ENCODE measurements around the gene TBC1D2.
"Not testable (repeated sequence)": the region's sequence is repeated elsewhere in the genome, so short reads cannot be mapped to it uniquely, and the experiment has no call there.

The TBC1D2 gene

DNA sequence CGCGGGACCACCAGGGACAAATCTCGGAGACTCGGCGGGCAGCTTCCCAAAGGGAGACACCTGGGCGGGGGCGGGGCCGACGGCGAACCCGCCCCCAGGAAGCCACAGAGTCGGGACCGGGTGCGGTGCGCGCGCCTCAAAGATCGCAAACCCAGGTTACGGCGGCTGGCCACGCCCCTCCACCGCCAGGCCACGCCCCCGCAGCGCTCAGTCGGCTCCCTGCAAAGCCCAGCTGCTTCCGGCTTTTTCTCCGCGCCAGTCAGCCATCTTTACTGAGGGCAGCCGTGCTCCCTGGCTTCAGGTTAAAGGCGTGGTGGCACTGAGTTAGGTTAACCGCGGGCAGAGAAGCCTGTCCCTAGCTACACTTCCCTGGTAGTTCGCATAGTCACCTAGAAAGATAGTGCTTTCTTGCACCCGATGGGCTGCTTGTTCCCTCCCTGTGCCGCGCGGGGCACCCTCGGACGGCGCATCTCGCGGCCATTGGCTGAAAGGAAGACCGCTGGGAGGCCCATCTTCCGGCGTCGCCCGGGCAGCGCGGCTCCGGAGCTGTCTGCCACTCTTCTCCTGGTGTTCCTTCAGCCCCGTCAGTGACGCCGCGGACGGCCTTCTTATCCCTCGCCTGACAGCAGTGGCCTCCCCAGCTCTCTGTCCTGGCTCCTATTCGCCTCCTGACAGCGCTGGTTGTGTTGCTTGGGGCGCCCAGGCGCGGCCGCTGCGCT lies at the start of gene TBC1D2:
Gene TBC1D2, minus strand, starts transcription at position 72 of the 719 bp plus-strand sequence. CDS start 108 bp downstream, outside the sequence.
- no peaks in the 10 kb centered on the region for H3K9me3 Mint-ChIP-seq
- peaks cover 23% of the 10 kb centered on the region for H3K4me1 Mint-ChIP-seq
- peaks cover 17% of the 10 kb centered on the region for H3K36me3 Mint-ChIP-seq
- DNase-seq (ENCODE audit: low spot score in 2 of 2) (peak; percentile 96 to 99), ATAC-seq (peak; percentile 89)
- peak within 1 kb of the TSS; percentile 86 for H3K4me3 Mint-ChIP-seq
- peak within 1 kb of the TSS; percentile 97 for H3K27ac Mint-ChIP-seq

DNA sequence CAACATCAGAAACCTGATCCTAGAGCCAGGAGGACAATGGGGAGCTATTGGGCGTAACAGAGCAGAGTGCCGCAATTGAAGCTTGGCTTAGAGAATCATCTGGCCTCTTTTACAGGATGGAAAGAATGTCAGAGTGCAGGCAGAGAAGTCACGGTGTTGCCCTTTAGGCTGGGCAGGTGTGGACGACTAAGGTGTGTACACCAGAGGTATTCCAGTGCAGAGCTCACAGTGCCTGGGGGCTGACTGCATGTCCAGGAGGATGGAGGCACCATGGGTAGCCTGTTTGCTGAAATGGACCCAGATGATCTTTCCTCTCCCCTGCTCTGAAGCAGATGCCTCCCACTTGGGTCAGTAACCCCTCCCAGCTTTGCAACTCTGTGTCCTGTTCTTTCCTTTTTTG lies 48.9 kb upstream of the TBC1D2 start:
- no peak overlapping the region for H3K27ac Mint-ChIP-seq
- no peaks in the 10 kb centered on the region for H3K9me3 Mint-ChIP-seq
- H3K36me3 Mint-ChIP-seq, result no peaks in the 10 kb centered on the region
- no peak for DNase-seq (ENCODE audit: low spot score in 2 of 2)
- ATAC-seq, result no peak
- H3K4me3 Mint-ChIP-seq, result no peak overlapping the region
- no peaks in the 10 kb centered on the region for H3K4me1 Mint-ChIP-seq

GRCh38 chr9:98303633-98304125 lies 48.2 kb upstream of the TBC1D2 start:
- no peaks in the 10 kb centered on the region for H3K4me1 Mint-ChIP-seq
- ATAC-seq, result no peak
- H3K27ac Mint-ChIP-seq, result no peak overlapping the region
- no peak overlapping the region for H3K4me3 Mint-ChIP-seq
- DNase-seq (ENCODE audit: low spot score in 2 of 2), result no peak
- no peaks in the 10 kb centered on the region for H3K36me3 Mint-ChIP-seq
- H3K9me3 Mint-ChIP-seq, result no peaks in the 10 kb centered on the region

DNA sequence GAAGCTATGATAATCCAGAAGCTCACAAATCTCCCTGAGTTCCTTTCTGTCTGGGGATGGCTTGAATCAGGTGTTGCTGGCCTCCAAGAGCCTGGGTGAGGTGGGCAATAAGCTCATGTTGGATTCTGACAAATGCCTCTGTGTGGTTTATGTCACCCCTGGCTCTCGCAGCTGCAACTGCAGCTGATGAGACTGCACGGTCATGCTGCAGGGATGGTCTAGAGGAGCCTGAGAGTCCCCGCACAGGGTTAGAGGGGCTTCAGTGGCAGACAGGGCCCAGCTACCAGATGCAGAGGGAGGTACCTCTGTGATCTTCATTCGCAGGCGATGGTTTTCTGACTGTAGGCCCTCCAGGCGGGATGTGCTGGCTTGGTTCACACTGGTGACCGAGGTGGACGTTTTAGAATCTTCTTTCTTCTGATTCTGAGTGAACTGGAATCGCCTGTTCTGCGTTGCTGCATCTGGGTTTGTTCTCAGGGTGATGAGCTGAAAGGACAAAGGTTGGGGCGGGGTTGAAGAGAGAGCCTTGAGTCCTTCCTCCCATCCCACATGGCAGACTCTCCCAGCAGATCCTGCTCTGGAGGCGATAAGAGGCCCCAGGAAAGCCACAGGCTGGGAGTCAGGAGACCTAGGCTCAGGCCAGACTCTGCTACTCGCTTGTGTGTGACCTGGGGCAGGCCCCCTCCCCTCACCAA lies 47.6 kb upstream of the TBC1D2 start:
- no peaks in the 10 kb centered on the region for H3K4me1 Mint-ChIP-seq
- ATAC-seq, result no peak

GRCh38 chr9:98302150-98302549 lies 46.7 kb upstream of the TBC1D2 start:
- ATAC-seq, result no peak
- Mint-ChIP-seq H3K4me1 (no peaks in the 10 kb centered on the region), H3K27ac (no peak overlapping the region)

More for the DNA sequence above, 47.6 kb upstream of the TBC1D2 start:
- H3K4me3 Mint-ChIP-seq, result no peak overlapping the region
- no peak for DNase-seq (ENCODE audit: low spot score in 2 of 2)
- no peaks in the 10 kb centered on the region for H3K36me3 Mint-ChIP-seq
- no peaks in the 10 kb centered on the region for H3K9me3 Mint-ChIP-seq
- no peak overlapping the region for H3K27ac Mint-ChIP-seq

DNA sequence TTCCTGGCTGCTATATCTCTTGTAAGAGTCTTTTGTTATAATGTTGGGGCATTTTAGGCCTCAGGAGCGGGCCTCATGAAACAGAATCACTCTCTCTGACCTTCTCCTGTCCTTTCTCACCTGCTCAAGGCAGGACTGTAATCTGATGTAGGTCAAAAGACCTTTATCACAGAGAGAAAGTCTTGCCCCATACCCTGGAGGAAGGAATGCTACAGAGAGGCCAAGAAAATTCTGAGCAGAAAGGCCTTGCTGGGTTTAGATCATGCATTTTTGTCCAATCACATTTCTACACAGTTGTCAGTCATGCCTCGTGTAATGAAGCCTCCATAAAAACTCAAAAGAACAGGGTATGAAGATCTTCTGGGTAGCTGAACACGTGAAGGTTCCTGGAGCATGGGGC lies 45.2 kb upstream of the TBC1D2 start:
- ATAC-seq, result no peak
- Mint-ChIP-seq H3K4me1 (no peaks in the 10 kb centered on the region), H3K27ac (no peak overlapping the region)

More at GRCh38 chr9:98302150-98302549, 46.7 kb upstream of the TBC1D2 start:
- Mint-ChIP-seq H3K4me3 (no peak overlapping the region), H3K9me3 (no peaks in the 10 kb centered on the region), H3K36me3 (no peaks in the 10 kb centered on the region)
- no peak for DNase-seq (ENCODE audit: low spot score in 2 of 2)

GRCh38 chr9:98298476-98298875 lies 43.0 kb upstream of the TBC1D2 start:
- ATAC-seq, result no peak
- Mint-ChIP-seq H3K27ac (no peak overlapping the region), H3K4me1 (no peaks in the 10 kb centered on the region), H3K36me3 (no peaks in the 10 kb centered on the region), H3K9me3 (no peaks in the 10 kb centered on the region), H3K4me3 (no peak overlapping the region)
- DNase-seq (ENCODE audit: low spot score in 2 of 2), result no peak

More for the DNA sequence above, 45.2 kb upstream of the TBC1D2 start:
- Mint-ChIP-seq H3K36me3 (no peaks in the 10 kb centered on the region), H3K4me3 (no peak overlapping the region), H3K9me3 (no peaks in the 10 kb centered on the region)
- no peak for DNase-seq (ENCODE audit: low spot score in 2 of 2)

DNA sequence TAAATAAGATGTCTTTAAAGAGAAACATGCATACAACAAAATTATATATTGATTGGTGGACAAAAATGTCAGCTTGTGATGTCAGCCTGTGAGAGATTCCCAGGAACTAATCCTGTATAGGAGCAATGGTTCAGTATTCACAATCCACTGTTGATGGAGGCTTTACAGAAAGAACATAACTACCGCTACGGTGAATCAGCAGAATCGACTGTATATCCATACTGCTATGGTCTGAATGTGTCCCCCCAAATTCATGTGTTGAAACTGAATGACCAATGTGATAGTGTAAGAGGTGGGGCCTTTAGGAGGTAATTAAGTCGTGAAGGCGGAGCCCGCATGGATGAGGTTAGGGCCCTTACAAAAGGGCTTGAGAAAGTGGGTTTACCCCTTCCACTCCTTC lies 40.4 kb upstream of the TBC1D2 start:
- DNase-seq (ENCODE audit: low spot score in 2 of 2) (no peak), ATAC-seq (no peak)
- H3K4me1 Mint-ChIP-seq, result no peaks in the 10 kb centered on the region
- H3K4me3 Mint-ChIP-seq, result no peak overlapping the region
- no peaks in the 10 kb centered on the region for H3K36me3 Mint-ChIP-seq
- H3K9me3 Mint-ChIP-seq, result no peaks in the 10 kb centered on the region
- H3K27ac Mint-ChIP-seq, result no peak overlapping the region

DNA sequence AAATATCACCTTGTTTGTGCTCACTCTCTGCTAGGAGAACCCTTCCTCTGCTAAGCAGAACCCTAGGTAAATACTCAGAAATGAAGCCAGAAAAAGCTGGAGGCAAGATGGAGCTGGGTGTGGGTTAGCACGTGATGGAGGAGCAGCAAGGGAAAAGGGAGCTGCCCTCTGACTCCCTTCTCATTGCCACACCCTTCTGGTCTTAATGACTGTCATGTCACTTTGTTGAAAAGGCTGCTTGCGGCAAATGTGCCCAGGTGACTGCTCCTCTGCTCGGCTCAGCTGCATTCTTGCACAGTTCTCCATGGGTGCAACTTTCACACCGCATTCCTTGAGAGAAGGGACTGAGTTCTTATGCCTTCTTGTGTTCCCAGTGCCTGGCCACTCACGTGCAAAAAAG lies 36.4 kb upstream of the TBC1D2 start:
- DNase-seq (ENCODE audit: low spot score in 2 of 2), result no peak
- Mint-ChIP-seq H3K9me3 (no peaks in the 10 kb centered on the region), H3K4me3 (no peak overlapping the region), H3K27ac (no peak overlapping the region), H3K4me1 (no peaks in the 10 kb centered on the region), H3K36me3 (no peaks in the 10 kb centered on the region)
- no peak for ATAC-seq

- Mint-ChIP-seq H3K4me3 (no peak overlapping the region), H3K36me3 (no peaks in the 10 kb centered on the region), H3K9me3 (no peaks in the 10 kb centered on the region), H3K27ac (no peak overlapping the region), H3K4me1 (no peaks in the 10 kb centered on the region)
- DNase-seq (ENCODE audit: low spot score in 2 of 2), result no peak
- no peak for ATAC-seq
Measured at GRCh38 chr9:98290411-98290810, 35.0 kb upstream of the TBC1D2 start.

DNA sequence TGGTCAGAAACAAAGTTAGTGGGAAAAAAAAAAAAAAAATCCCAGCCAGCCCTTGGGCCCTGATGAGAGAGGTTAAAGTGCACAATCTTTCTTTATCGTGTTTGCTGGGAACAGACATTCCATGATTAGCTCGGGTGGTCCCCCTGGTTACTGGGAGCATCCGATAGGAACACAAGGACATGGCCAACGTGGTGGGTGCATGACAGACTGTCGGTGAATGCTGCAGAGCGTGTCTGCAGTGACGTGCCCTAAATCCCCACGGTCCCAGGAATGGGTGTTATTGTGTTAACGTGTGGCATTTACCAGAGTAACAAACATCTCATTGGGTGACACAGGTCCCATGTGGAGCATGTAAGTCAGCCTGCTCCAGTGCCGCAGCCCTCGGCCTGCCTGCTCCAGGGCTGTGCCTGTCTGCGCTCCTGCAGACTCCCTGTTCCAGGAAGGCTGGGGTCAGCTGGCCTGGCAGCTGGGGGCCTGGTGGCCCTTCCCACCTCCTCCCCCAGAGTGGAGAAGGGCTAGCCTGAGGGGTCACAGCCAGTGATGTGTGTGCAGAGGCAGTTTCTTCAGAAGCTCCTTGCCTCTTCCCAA lies 34.3 kb upstream of the TBC1D2 start:
- ATAC-seq, result no peak
- Mint-ChIP-seq H3K4me1 (no peaks in the 10 kb centered on the region), H3K36me3 (no peaks in the 10 kb centered on the region)

DNA sequence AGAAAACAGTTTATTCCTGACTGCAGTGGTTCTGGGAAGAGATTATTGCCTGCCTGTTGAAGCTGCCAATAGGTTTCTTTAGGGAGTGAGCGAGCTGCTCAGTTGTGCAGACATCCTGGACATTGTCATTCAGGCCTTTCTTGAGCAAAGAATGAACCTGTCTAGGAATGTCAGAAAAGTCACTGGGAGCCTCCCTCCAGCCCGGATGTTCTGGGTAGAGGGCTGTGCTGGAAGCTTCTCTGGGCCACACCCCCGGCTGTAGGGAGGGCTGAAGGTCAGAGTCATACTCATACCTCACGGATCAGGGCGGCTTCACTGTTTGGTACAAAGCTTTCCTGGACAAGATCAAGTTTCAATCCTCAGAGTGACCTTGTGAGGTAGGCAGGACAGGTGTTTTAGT lies 33.4 kb upstream of the TBC1D2 start:
- no peak overlapping the region for H3K4me3 Mint-ChIP-seq
- no peaks in the 10 kb centered on the region for H3K4me1 Mint-ChIP-seq
- H3K9me3 Mint-ChIP-seq, result no peaks in the 10 kb centered on the region
- DNase-seq (ENCODE audit: low spot score in 2 of 2) (no peak), ATAC-seq (no peak)
- no peak overlapping the region for H3K27ac Mint-ChIP-seq
- no peaks in the 10 kb centered on the region for H3K36me3 Mint-ChIP-seq

More for the DNA sequence above, 34.3 kb upstream of the TBC1D2 start:
- DNase-seq (ENCODE audit: low spot score in 2 of 2), result no peak
- no peak overlapping the region for H3K4me3 Mint-ChIP-seq
- no peak overlapping the region for H3K27ac Mint-ChIP-seq
- no peaks in the 10 kb centered on the region for H3K9me3 Mint-ChIP-seq

GRCh38 chr9:98287384-98287783 lies 31.9 kb upstream of the TBC1D2 start:
- Mint-ChIP-seq H3K9me3 (no peaks in the 10 kb centered on the region), H3K36me3 (no peaks in the 10 kb centered on the region), H3K27ac (no peak overlapping the region), H3K4me3 (no peak overlapping the region), H3K4me1 (no peaks in the 10 kb centered on the region)
- DNase-seq (ENCODE audit: low spot score in 2 of 2), result no peak
- ATAC-seq, result no peak

DNA sequence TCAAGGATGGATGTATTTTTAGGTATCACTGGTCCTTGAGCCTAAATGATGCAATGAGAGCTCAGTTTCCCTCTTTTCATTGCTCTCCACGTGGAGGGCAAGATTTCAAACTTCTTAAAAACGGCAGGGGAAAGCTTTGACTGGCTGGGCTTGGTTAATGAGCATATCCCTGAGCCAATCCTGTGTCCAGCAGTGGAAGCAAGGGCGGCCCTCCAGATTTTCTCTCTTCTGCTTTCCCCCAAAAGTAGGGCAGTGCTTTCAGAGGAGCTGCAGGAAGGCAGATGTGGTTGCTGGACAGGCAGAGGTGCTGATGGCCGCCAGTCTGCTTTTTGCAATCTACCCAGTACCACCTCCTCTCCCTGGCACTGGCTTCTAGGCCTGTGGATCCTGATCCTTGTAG lies 30.0 kb upstream of the TBC1D2 start:
- Mint-ChIP-seq H3K4me1 (no peaks in the 10 kb centered on the region), H3K36me3 (no peaks in the 10 kb centered on the region), H3K9me3 (no peaks in the 10 kb centered on the region), H3K4me3 (no peak overlapping the region), H3K27ac (no peak overlapping the region)
- ATAC-seq, result no peak
- DNase-seq (ENCODE audit: low spot score in 2 of 2), result no peak

DNA sequence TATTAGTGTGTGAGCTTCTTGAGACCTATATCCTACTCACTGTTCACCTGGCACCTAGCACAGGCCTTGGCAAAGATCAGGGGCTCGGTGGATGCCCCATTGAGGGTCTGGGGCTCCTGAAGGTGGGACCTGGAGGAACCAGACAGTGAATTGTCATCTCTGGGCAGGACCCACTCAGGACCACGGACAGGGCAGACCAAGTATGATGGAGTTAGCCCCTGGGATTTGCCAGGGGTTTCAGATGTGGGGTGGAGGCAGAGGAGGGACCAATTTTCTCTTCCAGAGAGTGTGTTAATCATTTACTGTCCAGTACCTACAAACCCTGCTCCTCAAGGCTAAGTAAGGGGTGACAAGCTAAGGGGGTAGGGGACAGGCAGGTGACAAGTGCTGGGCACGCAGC lies 29.3 kb upstream of the TBC1D2 start:
- Mint-ChIP-seq H3K27ac (no peak overlapping the region), H3K9me3 (no peaks in the 10 kb centered on the region), H3K4me1 (no peaks in the 10 kb centered on the region), H3K36me3 (no peaks in the 10 kb centered on the region), H3K4me3 (no peak overlapping the region)
- DNase-seq (ENCODE audit: low spot score in 2 of 2) (no peak), ATAC-seq (no peak)

DNA sequence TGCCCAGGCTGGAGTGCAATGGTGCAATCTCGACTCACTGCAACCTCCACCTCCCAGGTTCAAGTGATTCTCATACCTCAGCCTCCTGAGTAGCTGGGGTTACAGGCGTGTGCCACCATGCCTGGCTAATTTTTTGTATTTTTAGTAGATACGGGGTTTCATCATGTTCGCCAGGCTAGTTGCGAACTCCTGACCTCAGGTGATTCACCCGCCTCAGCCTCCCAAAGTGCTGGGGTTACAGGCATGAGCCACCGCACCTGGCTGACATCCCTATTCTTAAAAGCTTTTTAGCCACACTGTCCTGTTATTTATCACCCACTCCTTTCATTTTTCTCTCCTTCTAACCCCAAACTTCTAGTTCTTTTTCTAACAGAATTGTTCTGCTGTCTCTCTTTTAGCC lies 27.7 kb upstream of the TBC1D2 start:
- H3K27ac Mint-ChIP-seq; H3K4me1 Mint-ChIP-seq; H3K4me3 Mint-ChIP-seq; H3K9me3 Mint-ChIP-seq; H3K36me3 Mint-ChIP-seq; ATAC-seq; DNase-seq (ENCODE audit: low spot score in 2 of 2): not testable (repeated sequence)
